HL-60 (cell line): ENCODE measurements around the gene LIN52.

Experiments
- CTCF ChIP-seq: IDR thresholded peaks from one replicate; pipeline ENCODE4 v1.5.1; 2011; ENCODE audit warnings: low read length, control low read depth, inconsistent platforms; ENCODE audit not compliant: insufficient read depth
- TF ChIP-seq, protein P1 (sequence below): IDR thresholded peaks from 2 replicates; pipeline ENCODE4 v1.6.1; 2012; ENCODE audit warnings: low read depth; ENCODE audit not compliant: insufficient replicate concordance

DNA sequence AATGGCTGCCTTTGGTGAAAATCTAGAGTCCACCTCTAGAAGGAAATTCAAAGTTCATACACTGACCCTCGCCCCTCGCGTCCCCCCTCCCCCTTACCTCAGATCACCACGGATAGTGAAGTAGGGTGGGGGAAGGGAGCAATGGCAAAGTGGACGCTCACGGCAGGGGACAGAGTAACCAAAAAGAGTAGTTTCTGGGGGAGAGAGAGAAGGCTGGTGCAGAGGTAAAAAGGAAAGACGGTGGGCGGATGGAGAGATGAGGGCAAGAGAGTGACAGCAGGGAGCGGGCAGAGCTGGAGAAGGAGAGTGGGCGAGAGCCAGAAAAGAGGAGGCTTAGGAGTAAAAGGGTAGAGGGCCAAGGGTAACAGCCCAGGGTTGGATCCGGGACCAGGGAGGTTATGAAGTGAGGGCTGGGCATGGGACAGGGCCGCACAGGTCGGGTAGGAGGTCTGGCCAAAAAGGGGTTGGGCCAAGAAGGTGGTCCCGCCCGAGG lies 926 bp upstream of the LIN52 start:
- no peak for TF ChIP-seq CTCF
- TF ChIP-seq, protein P1, sequence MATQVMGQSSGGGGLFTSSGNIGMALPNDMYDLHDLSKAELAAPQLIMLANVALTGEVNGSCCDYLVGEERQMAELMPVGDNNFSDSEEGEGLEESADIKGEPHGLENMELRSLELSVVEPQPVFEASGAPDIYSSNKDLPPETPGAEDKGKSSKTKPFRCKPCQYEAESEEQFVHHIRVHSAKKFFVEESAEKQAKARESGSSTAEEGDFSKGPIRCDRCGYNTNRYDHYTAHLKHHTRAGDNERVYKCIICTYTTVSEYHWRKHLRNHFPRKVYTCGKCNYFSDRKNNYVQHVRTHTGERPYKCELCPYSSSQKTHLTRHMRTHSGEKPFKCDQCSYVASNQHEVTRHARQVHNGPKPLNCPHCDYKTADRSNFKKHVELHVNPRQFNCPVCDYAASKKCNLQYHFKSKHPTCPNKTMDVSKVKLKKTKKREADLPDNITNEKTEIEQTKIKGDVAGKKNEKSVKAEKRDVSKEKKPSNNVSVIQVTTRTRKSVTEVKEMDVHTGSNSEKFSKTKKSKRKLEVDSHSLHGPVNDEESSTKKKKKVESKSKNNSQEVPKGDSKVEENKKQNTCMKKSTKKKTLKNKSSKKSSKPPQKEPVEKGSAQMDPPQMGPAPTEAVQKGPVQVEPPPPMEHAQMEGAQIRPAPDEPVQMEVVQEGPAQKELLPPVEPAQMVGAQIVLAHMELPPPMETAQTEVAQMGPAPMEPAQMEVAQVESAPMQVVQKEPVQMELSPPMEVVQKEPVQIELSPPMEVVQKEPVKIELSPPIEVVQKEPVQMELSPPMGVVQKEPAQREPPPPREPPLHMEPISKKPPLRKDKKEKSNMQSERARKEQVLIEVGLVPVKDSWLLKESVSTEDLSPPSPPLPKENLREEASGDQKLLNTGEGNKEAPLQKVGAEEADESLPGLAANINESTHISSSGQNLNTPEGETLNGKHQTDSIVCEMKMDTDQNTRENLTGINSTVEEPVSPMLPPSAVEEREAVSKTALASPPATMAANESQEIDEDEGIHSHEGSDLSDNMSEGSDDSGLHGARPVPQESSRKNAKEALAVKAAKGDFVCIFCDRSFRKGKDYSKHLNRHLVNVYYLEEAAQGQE: no peak
